Neural cell (in vitro differentiated cells): ENCODE data around the gene CLASP1. TPM values are rescaled to one million over a fixed set of nuclear protein-coding genes. Genes with fewer than 3 reads are reported as not detected.

Experiments used
- H2AFZ ChIP-seq: fragments of 200-600, 300-800 bp; sonication (generic), shearing (Covaris generic); 2 replicates; pipeline ENCODE4 v1.6.0; 2014; ENCODE audit warnings: low read depth, mild to moderate bottlenecking, antibody characterized with exemption, low read length, moderate library complexity
- H3F3A ChIP-seq: fragments of 200-600 bp; shearing (Covaris generic); 2 replicates; pipeline ENCODE4 v1.6.1; 2016; ENCODE audit warnings: mild to moderate bottlenecking, moderate library complexity, mixed read lengths, antibody characterized with exemption, low read length; ENCODE audit not compliant: insufficient read depth, poor library complexity, severe bottlenecking
- H3K27ac ChIP-seq: fragments of 200-600, 300-800 bp; sonication (generic), shearing (Covaris generic); 2 replicates; pipeline ENCODE4 v1.5.1; 2014; ENCODE audit warnings: mild to moderate bottlenecking, low read length, moderate library complexity
- H3K27me3 ChIP-seq: fragments of 300-800, 200-600 bp; sonication (generic), shearing (Covaris generic); 2 replicates; pipeline ENCODE4 v1.6.0; 2014; ENCODE audit warnings: mild to moderate bottlenecking, low read depth, low read length, moderate library complexity; ENCODE audit not compliant: insufficient read depth
- H3K36me3 ChIP-seq: fragments of 300-800, 200-600 bp; sonication (generic), shearing (Covaris generic); 2 replicates; pipeline ENCODE4 v1.5.1; 2014; ENCODE audit warnings: mild to moderate bottlenecking, antibody characterized with exemption, low read length, moderate library complexity; ENCODE audit not compliant: insufficient read depth
- H3K4me2 ChIP-seq: fragments of 300-800, 200-600 bp; sonication (generic), shearing (Covaris generic); 2 replicates; pipeline ENCODE4 v1.6.0; 2014; ENCODE audit warnings: mild to moderate bottlenecking, low read length
- H3K4me3 ChIP-seq: fragments of 300-800, 200-600 bp; sonication (generic), shearing (Covaris generic); 2 replicates; pipeline ENCODE4 v1.5.1; 2014; ENCODE audit warnings: mild to moderate bottlenecking, low read length, moderate library complexity
- H3K79me2 ChIP-seq: fragments of 200-600 bp; shearing (Covaris generic); replicated peaks from 2 replicates; pipeline ENCODE4 v1.6.0; 2014; ENCODE audit warnings: mild to moderate bottlenecking, low read length, moderate library complexity; ENCODE audit not compliant: insufficient read depth
- H3K9ac ChIP-seq: fragments of 300-800, 200-600 bp; sonication (generic), shearing (Covaris generic); 2 replicates; pipeline ENCODE4 v1.6.1; 2016; ENCODE audit warnings: mild to moderate bottlenecking, low read length, mixed read lengths
- H3K9me2 ChIP-seq: fragments of 200-600 bp; shearing (Covaris generic); 2 replicates; pipeline ENCODE4 v1.6.1; 2016; ENCODE audit warnings: mild to moderate bottlenecking, low read length, mixed read lengths; ENCODE audit not compliant: insufficient read depth
- H3K9me3 ChIP-seq: fragments of 200-600, 300-800 bp; sonication (generic), shearing (Covaris generic); 2 replicates; pipeline ENCODE4 v1.6.1; 2016; ENCODE audit warnings: mild to moderate bottlenecking, mixed run types, low read length, moderate library complexity, mixed read lengths
- H4K20me1 ChIP-seq: fragments of 200-600 bp; shearing (Covaris generic); 2 replicates; pipeline ENCODE4 v1.6.1; 2016; ENCODE audit warnings: mild to moderate bottlenecking, mixed run types; ENCODE audit not compliant: insufficient read depth
- EP300 ChIP-seq: fragments of 450-650 bp; conservative IDR thresholded peaks from 2 replicates; pipeline ENCODE4 v1.6.1; 2014; ENCODE audit warnings: antibody characterized with exemption, mild to moderate bottlenecking, moderate library complexity; ENCODE audit not compliant: poor library complexity, severe bottlenecking
- EZH2 ChIP-seq: fragments of 200-600, 300-800 bp; shearing (Covaris generic), sonication (generic); IDR thresholded peaks from 2 replicates; pipeline ENCODE4 v1.6.1; 2014; ENCODE audit warnings: antibody characterized with exemption, low read length, borderline replicate concordance, mild to moderate bottlenecking; ENCODE audit not compliant: insufficient read depth, poor library complexity, severe bottlenecking
- MXI1 ChIP-seq: fragments of 450-650 bp; conservative IDR thresholded peaks from 2 replicates; pipeline ENCODE4 v1.6.1; 2014; ENCODE audit warnings: antibody characterized with exemption, mild to moderate bottlenecking; ENCODE audit not compliant: poor library complexity, severe bottlenecking
- POLR2AphosphoS5 ChIP-seq: IDR thresholded peaks from 2 replicates; pipeline ENCODE4 v1.6.1; 2012
- RAD21 ChIP-seq: fragments of 450-650 bp; conservative IDR thresholded peaks from 2 replicates; pipeline ENCODE4 v1.6.1; 2014; ENCODE audit warnings: antibody characterized with exemption, mild to moderate bottlenecking, moderate library complexity
- SMC3 ChIP-seq: fragments of 450-650 bp; conservative IDR thresholded peaks from 2 replicates; pipeline ENCODE4 v1.6.1; 2014; ENCODE audit warnings: antibody characterized with exemption, mild to moderate bottlenecking, moderate library complexity; ENCODE audit not compliant: poor library complexity
- TAF1 ChIP-seq: IDR thresholded peaks from 2 replicates; pipeline ENCODE4 v1.6.1; 2012; ENCODE audit warnings: low read depth
- polyA plus RNA-seq: library from polyadenylated mRNA; depleted of rRNA; stranded (reverse); fragments of >200 nt; gene quantifications from 2 replicates; pipeline ENCODE4 v1.2.3, GENCODE V29; 2014
- TF ChIP-seq, protein P1 (sequence below): IDR thresholded peaks from 2 replicates; pipeline ENCODE4 v1.6.1; 2012; ENCODE audit warnings: borderline replicate concordance
- TF ChIP-seq, protein P2 (sequence below): fragments of 450-650 bp; IDR thresholded peaks from 2 replicates; pipeline ENCODE4 v1.5.1; 2014; ENCODE audit warnings: antibody characterized with exemption, mild to moderate bottlenecking, moderate library complexity; ENCODE audit not compliant: poor library complexity, severe bottlenecking

The CLASP1 gene
- polyA plus RNA-seq, 1 donor from 2014 or later: 41.3 TPM

DNA sequence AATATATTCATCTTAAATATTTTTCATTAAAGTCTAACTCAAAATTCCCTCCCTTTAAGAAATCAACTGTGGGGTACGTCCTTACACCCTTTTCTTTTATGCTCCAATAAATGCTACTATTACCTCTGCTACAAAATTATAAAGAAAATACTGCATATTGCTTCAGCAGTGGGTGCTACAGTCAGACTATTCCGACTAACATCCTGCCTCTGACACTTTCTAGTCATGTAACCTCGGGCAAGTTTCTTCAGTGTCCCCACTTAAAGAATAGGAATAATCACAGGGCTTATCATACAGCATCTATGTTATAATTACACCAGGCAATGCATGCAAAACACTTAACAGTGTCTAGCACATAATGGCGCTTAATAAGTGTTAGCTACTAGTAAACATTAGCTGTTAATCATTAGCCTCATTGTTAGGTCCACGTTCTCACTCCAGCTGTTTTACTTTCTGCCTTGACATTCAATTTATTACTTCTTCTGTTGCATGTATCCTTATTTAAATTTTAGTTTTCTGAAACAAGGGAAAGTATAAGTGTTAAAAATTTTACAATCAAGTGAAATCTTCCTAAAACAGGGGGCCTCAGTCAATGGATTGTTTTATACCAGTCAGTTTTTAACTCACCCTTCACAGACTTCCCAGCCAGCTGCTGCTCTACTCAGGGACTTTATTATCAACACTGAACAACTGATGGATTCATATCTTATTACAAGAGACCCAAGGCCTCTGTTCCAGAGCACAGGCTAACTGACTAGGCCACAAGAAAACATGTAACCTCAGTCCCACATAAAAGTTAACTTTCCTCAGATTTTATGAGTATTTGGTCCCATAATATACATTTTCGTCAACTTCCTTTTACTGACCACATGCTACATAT is 54.0 kb downstream of the CLASP1 start:
- Histone ChIP-seq H3K4me3 (no peak overlapping the region), H3K27me3 (no peaks in the 10 kb centered on the region), H3F3A (no peaks in the 10 kb centered on the region), H3K79me2 (peaks cover 27% of the 10 kb centered on the region), H3K36me3 (no peaks in the 10 kb centered on the region), H3K9me2 (no peaks in the 10 kb centered on the region), H2AFZ (no peak overlapping the region), H3K9me3 (no peaks in the 10 kb centered on the region), H4K20me1 (no peaks in the 10 kb centered on the region), H3K9ac (no peak overlapping the region), H3K27ac (no peak overlapping the region), H3K4me2 (no peak overlapping the region)
- TF ChIP-seq, protein P1, sequence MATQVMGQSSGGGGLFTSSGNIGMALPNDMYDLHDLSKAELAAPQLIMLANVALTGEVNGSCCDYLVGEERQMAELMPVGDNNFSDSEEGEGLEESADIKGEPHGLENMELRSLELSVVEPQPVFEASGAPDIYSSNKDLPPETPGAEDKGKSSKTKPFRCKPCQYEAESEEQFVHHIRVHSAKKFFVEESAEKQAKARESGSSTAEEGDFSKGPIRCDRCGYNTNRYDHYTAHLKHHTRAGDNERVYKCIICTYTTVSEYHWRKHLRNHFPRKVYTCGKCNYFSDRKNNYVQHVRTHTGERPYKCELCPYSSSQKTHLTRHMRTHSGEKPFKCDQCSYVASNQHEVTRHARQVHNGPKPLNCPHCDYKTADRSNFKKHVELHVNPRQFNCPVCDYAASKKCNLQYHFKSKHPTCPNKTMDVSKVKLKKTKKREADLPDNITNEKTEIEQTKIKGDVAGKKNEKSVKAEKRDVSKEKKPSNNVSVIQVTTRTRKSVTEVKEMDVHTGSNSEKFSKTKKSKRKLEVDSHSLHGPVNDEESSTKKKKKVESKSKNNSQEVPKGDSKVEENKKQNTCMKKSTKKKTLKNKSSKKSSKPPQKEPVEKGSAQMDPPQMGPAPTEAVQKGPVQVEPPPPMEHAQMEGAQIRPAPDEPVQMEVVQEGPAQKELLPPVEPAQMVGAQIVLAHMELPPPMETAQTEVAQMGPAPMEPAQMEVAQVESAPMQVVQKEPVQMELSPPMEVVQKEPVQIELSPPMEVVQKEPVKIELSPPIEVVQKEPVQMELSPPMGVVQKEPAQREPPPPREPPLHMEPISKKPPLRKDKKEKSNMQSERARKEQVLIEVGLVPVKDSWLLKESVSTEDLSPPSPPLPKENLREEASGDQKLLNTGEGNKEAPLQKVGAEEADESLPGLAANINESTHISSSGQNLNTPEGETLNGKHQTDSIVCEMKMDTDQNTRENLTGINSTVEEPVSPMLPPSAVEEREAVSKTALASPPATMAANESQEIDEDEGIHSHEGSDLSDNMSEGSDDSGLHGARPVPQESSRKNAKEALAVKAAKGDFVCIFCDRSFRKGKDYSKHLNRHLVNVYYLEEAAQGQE: no peak
- TF ChIP-seq EP300: no peak
- TF ChIP-seq, protein P2, sequence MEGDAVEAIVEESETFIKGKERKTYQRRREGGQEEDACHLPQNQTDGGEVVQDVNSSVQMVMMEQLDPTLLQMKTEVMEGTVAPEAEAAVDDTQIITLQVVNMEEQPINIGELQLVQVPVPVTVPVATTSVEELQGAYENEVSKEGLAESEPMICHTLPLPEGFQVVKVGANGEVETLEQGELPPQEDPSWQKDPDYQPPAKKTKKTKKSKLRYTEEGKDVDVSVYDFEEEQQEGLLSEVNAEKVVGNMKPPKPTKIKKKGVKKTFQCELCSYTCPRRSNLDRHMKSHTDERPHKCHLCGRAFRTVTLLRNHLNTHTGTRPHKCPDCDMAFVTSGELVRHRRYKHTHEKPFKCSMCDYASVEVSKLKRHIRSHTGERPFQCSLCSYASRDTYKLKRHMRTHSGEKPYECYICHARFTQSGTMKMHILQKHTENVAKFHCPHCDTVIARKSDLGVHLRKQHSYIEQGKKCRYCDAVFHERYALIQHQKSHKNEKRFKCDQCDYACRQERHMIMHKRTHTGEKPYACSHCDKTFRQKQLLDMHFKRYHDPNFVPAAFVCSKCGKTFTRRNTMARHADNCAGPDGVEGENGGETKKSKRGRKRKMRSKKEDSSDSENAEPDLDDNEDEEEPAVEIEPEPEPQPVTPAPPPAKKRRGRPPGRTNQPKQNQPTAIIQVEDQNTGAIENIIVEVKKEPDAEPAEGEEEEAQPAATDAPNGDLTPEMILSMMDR: no peak
- TF ChIP-seq EZH2: no peak
- no peak for TF ChIP-seq TAF1
- no peak for TF ChIP-seq POLR2AphosphoS5
- TF ChIP-seq MXI1: no peak
- no peak for TF ChIP-seq SMC3
- TF ChIP-seq RAD21: no peak

DNA sequence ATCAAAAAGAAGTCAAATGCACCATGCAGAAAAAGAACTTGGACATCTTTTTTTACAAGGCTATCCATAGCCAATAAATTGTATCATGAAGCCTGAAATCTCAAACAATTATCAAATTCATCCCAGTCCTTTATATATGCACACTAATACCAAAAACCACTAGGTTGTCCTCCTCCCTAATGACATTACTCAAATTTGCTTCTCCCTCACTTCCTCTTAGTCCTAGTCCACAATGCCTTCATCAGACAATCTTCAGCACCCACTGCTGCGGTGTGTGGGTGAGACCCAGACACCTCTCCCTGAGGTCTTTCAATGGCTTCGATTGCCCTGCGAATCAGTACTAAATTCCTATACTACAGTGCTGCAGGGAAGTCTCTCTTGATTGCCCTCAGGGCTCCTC is 58.1 kb downstream of the CLASP1 start:
- H3K79me2 ChIP-seq: peaks cover 23% of the 10 kb centered on the region
- H3K9me2 ChIP-seq: no peaks in the 10 kb centered on the region
- TF ChIP-seq TAF1 (no peak), RAD21 (no peak), EP300 (no peak)

More for the DNA sequence above, 58.1 kb downstream of the CLASP1 start:
- Histone ChIP-seq H3K27me3 (no peaks in the 10 kb centered on the region), H3F3A (no peaks in the 10 kb centered on the region), H3K4me3 (no peak overlapping the region), H3K36me3 (no peaks in the 10 kb centered on the region), H3K9me3 (no peaks in the 10 kb centered on the region), H3K4me2 (no peak overlapping the region), H4K20me1 (no peaks in the 10 kb centered on the region), H2AFZ (no peak overlapping the region), H3K9ac (no peak overlapping the region), H3K27ac (no peak overlapping the region)
